DOHH2 (cell line): ENCODE data around the gene TIGD1.

Experiments
- EZH2phosphoT487 ChIP-seq: fragments of 200-600 bp; sonication (generic); IDR thresholded peaks from 2 replicates; pipeline ENCODE4 v1.6.1; 2017; ENCODE audit warnings: borderline replicate concordance, mild to moderate bottlenecking, antibody characterized with exemption, low read length, moderate library complexity, mixed read lengths
- TF ChIP-seq, protein P1 (sequence below): fragments of 200-600 bp; sonication (generic); IDR thresholded peaks from one replicate; pipeline ENCODE4 v1.5.1; 2014; ENCODE audit warnings: antibody characterized with exemption, mild to moderate bottlenecking, low read depth, low read length; ENCODE audit not compliant: poor library complexity, severe bottlenecking

DNA sequence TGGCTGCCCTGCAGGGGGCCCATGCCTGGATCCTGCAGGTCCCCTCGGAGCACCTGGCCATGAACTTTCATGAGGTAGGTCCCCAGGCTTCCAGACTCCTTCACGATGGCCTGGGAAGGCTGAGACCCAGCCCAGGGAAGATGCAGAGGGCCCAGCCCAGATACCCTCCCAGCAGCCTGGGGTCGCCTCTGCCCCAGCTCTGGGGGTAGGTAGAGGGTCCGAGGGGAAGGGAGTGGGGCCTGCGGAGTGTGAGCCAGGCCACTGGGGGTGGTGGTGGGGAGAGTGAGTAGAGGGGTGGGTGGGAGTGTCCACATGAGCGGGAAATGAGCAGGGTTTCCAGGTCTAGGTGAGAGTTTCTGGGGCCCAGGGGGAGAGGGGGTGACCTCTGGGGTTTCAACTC, 25.6 kb downstream of the TIGD1 start:
- TF ChIP-seq, protein P1, sequence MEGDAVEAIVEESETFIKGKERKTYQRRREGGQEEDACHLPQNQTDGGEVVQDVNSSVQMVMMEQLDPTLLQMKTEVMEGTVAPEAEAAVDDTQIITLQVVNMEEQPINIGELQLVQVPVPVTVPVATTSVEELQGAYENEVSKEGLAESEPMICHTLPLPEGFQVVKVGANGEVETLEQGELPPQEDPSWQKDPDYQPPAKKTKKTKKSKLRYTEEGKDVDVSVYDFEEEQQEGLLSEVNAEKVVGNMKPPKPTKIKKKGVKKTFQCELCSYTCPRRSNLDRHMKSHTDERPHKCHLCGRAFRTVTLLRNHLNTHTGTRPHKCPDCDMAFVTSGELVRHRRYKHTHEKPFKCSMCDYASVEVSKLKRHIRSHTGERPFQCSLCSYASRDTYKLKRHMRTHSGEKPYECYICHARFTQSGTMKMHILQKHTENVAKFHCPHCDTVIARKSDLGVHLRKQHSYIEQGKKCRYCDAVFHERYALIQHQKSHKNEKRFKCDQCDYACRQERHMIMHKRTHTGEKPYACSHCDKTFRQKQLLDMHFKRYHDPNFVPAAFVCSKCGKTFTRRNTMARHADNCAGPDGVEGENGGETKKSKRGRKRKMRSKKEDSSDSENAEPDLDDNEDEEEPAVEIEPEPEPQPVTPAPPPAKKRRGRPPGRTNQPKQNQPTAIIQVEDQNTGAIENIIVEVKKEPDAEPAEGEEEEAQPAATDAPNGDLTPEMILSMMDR, result no peak
- no peak for TF ChIP-seq EZH2phosphoT487
